ENCODE measurements around the gene ASCC3. TPM values are rescaled to one million over a fixed set of nuclear protein-coding genes. Genes with fewer than 3 reads are reported as not detected.

Gene ASCC3
- total RNA-seq, 1 experiment from 2014 or later: 40.5 TPM

GRCh38 chr6:100731411-100731810 lies 149.7 kb downstream of the ASCC3 start (continued):
- no peak for TF ChIP-seq REST (IDR thresholded peaks at IDR 0.05; ENCODE audit: low read depth)
- TF ChIP-seq, protein P1, sequence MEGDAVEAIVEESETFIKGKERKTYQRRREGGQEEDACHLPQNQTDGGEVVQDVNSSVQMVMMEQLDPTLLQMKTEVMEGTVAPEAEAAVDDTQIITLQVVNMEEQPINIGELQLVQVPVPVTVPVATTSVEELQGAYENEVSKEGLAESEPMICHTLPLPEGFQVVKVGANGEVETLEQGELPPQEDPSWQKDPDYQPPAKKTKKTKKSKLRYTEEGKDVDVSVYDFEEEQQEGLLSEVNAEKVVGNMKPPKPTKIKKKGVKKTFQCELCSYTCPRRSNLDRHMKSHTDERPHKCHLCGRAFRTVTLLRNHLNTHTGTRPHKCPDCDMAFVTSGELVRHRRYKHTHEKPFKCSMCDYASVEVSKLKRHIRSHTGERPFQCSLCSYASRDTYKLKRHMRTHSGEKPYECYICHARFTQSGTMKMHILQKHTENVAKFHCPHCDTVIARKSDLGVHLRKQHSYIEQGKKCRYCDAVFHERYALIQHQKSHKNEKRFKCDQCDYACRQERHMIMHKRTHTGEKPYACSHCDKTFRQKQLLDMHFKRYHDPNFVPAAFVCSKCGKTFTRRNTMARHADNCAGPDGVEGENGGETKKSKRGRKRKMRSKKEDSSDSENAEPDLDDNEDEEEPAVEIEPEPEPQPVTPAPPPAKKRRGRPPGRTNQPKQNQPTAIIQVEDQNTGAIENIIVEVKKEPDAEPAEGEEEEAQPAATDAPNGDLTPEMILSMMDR (IDR thresholded peaks at IDR 0.05 in 2 of 3, conservative IDR thresholded peaks at IDR 0.05 in 1 of 3; ENCODE audit: borderline replicate concordance in 1 of 3, insufficient read depth in 1 of 3, low read depth in 2 of 3, low read length in 2 of 3): no peak
- no peak for TF ChIP-seq POLR2AphosphoS5 (IDR thresholded peaks at IDR 0.05; ENCODE audit: low read depth, low read length)
- TF ChIP-seq EZH2phosphoT487 (IDR thresholded peaks at IDR 0.05; ENCODE audit: borderline replicate concordance): no peak

- intact Hi-C loops (cut with micrococcal nuclease): no loop called here
- ChIA-PET CTCF (interaction anchor here (1.4 kb wide), 1 partner anchor 10 kb away, joined by 4 read pairs; no protein-coding TSS in a partner anchor), POLR2A (no interaction called here), RAD21 (ENCODE audit: low non-redundant PET in 1 of 2, low total read pairs in 2 of 2, uncharacterized antibody in 2 of 2, unreplicated experiment in 2 of 2) (no interaction called here)
- H3K4me1 ChIP-seq (ENCODE audit: control insufficient read depth in 1 of 2, insufficient read depth in 2 of 2, low read length in 2 of 2): no peaks in the 10 kb centered on the region
- ATAC-seq: no peak
- H3K4me2 ChIP-seq (ENCODE audit: low read length): no peak overlapping the region
- H2AFZ ChIP-seq (ENCODE audit: low read depth, low read length, poor library complexity, severe bottlenecking): no peak overlapping the region
- no peaks in the 10 kb centered on the region for H3K9me2 ChIP-seq (ENCODE audit: insufficient read depth)
- H3K27ac ChIP-seq (ENCODE audit: low read depth, low read length): no peak overlapping the region
- no peaks in the 10 kb centered on the region for H3K36me3 ChIP-seq (ENCODE audit: control insufficient read depth in 1 of 2, insufficient read depth in 2 of 2, low read length in 2 of 2)
- no TSS peak for BruUV-seq (replicated peaks)
- H3K4me3 ChIP-seq (replicated peaks in 1 of 2; ENCODE audit: low read depth in 1 of 2, low read length in 2 of 2): no peak overlapping the region
- H3K27me3 ChIP-seq (ENCODE audit: insufficient read depth, low read length): no peaks in the 10 kb centered on the region
- no peaks in the 10 kb centered on the region for H4K20me1 ChIP-seq (ENCODE audit: insufficient read depth)
- no peak overlapping the region for H3K9ac ChIP-seq (ENCODE audit: low read length)
- no peak for TF ChIP-seq POLR2A (IDR thresholded peaks at IDR 0.05; ENCODE audit: borderline replicate concordance, extremely low read depth, insufficient read depth, insufficient read length)
- no peak for TF ChIP-seq SIN3A (IDR thresholded peaks at IDR 0.05; ENCODE audit: low read depth)
- TF ChIP-seq JUND (IDR thresholded peaks at IDR 0.05): no peak
- TF ChIP-seq, protein P2, sequence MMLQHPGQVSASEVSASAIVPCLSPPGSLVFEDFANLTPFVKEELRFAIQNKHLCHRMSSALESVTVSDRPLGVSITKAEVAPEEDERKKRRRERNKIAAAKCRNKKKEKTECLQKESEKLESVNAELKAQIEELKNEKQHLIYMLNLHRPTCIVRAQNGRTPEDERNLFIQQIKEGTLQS (IDR thresholded peaks at IDR 0.05): no peak
- no peak for TF ChIP-seq RAD21 (IDR thresholded peaks at IDR 0.05; ENCODE audit: low read depth)
- TF ChIP-seq ZBTB33 (IDR thresholded peaks at IDR 0.05; ENCODE audit: extremely low read depth, insufficient replicate concordance, low read length): no peak
- no peak for TF ChIP-seq EZH2phosphoT487 (IDR thresholded peaks at IDR 0.05; ENCODE audit: borderline replicate concordance)
- TF ChIP-seq MAX (IDR thresholded peaks at IDR 0.05): no peak
- no peaks in the 10 kb centered on the region for H3K79me2 ChIP-seq (ENCODE audit: insufficient read depth, low read length)
- no peak for DNase-seq (ENCODE audit: low read depth, low spot score)
- H3K9me3 ChIP-seq (ENCODE audit: control insufficient read depth in 1 of 2, insufficient read depth in 1 of 2, low read depth in 1 of 2, low read length in 2 of 2): no peaks in the 10 kb centered on the region
Observed at GRCh38 chr6:100730001-100730980, 150.8 kb downstream of the ASCC3 start.

All from HCT116 (cell line).